Non-pigmented ciliary epithelial cell (primary cell): ENCODE measurements around the gene PRKAR1A.
"Not testable (repeated sequence)": the region's sequence is repeated elsewhere in the genome, so short reads cannot be mapped to it uniquely, and the experiment has no call there.

Source experiments
- DNase-seq: peaks from one replicate; pipeline ENCODE4 v3.0.0-alpha.2; 2010; ENCODE audit warnings: low read depth

PRKAR1A gene

GRCh38 chr17:68512247-68512959 lies at the start of gene PRKAR1A:
Gene PRKAR1A, plus strand, starts transcription at chr17:68512430. Its CDS starts 2,970 bp downstream, at chr17:68515400.
- DNase-seq: peak; percentile 70

- no peak for DNase-seq
Measured at GRCh38 chr17:68463211-68464019, 48.8 kb upstream of the PRKAR1A start.

- DNase-seq: no peak
Measured at GRCh38 chr17:68468334-68468733, 43.9 kb upstream of the PRKAR1A start.

- no peak for DNase-seq
Measured at GRCh38 chr17:68468788-68469187, 43.4 kb upstream of the PRKAR1A start.

- DNase-seq: no peak
Measured at GRCh38 chr17:68470961-68471360, 41.3 kb upstream of the PRKAR1A start.

GRCh38 chr17:68480885-68481284 lies 31.3 kb upstream of the PRKAR1A start:
- no peak for DNase-seq

- DNase-seq: no peak
Measured at GRCh38 chr17:68482576-68483041, 29.6 kb upstream of the PRKAR1A start.

- DNase-seq: no peak
Measured at GRCh38 chr17:68484458-68484857, 27.8 kb upstream of the PRKAR1A start.

- DNase-seq: no peak
Measured at GRCh38 chr17:68489919-68490318, 22.3 kb upstream of the PRKAR1A start.

GRCh38 chr17:68491381-68492231 lies 20.6 kb upstream of the PRKAR1A start:
- no peak for DNase-seq

GRCh38 chr17:68492394-68493054 lies 19.7 kb upstream of the PRKAR1A start:
- not testable (repeated sequence) for DNase-seq

GRCh38 chr17:68495081-68495480 lies 17.1 kb upstream of the PRKAR1A start:
- no peak for DNase-seq

GRCh38 chr17:68497885-68498319 lies 14.3 kb upstream of the PRKAR1A start:
- no peak for DNase-seq

GRCh38 chr17:68498479-68499326 lies 13.5 kb upstream of the PRKAR1A start:
- DNase-seq: no peak

- no peak for DNase-seq
Measured at GRCh38 chr17:68499587-68499986, 12.6 kb upstream of the PRKAR1A start.

GRCh38 chr17:68501074-68501473 lies 11.2 kb upstream of the PRKAR1A start:
- DNase-seq: no peak

- no peak for DNase-seq
Measured at GRCh38 chr17:68505951-68506350, 6.3 kb upstream of the PRKAR1A start.

GRCh38 chr17:68507576-68507975 lies 4.7 kb upstream of the PRKAR1A start:
- DNase-seq: no peak

- no peak for DNase-seq
Measured at GRCh38 chr17:68509141-68510057, 2.8 kb upstream of the PRKAR1A start.

- no peak for DNase-seq
Measured at GRCh38 chr17:68511254-68511670, 968 bp upstream of the PRKAR1A start.
